GM10847 (cell line): ENCODE measurements around the gene TTC38.
A peak's percentile ranks its signal among the peaks of the same experiment; 100 is the strongest.

Experiments used
- POLR2A ChIP-seq: IDR thresholded peaks from 2 replicates; pipeline ENCODE4 v1.6.1; 2011; ENCODE audit not compliant: insufficient read length; ENCODE audit errors: extremely low read depth

Gene TTC38

GRCh38 chr22:46267431-46268279 lies at the start of gene TTC38:
TTC38 (plus strand) TSS chr22:46268008; CDS start chr22:46268040, 32 bp downstream.
- TF ChIP-seq POLR2A = peak; percentile 61

DNA sequence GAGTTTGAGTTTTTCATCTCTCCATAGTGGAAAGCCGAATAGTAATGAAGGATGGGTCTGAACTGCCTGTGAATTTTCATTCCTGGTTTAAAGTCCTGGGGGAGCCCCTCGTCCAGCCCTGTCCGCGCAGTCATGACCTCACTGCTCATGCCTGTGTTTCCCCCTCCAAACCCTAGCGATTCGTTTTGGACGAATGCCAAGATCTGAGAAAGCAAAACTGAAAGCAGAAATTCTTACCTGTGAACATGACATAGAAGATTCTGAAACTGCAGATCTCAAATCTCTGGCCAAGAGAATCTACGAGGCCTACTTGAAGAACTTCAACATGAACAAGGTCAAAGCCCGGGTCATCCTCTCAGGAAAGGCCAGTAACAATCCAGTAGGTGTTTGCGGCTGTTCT lies 48.2 kb upstream of the TTC38 start:
- no peak for TF ChIP-seq POLR2A

GRCh38 chr22:46220921-46221320 lies 46.9 kb upstream of the TTC38 start:
- no peak for TF ChIP-seq POLR2A

GRCh38 chr22:46224044-46224897 lies 43.5 kb upstream of the TTC38 start:
- no peak for TF ChIP-seq POLR2A

GRCh38 chr22:46224898-46225290 lies 42.9 kb upstream of the TTC38 start:
- TF ChIP-seq POLR2A = no peak

DNA sequence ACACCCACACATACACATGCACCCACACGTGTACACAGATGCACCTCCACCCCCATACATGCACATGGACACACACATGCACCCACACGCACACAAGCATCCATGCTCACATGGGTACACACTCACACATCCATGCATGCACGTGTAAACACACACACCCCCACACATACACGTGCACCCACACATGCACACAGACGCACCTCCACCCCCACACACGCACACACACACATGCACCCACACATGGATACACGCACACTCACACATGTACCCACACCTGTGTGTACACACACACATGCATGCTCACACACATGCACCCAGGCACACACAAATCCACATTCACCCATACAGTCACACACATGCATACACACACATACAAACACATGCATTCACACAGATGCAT lies 42.2 kb upstream of the TTC38 start:
- TF ChIP-seq POLR2A = no peak

- TF ChIP-seq POLR2A = no peak
Measured at GRCh38 chr22:46226577-46226976, 41.2 kb upstream of the TTC38 start.

DNA sequence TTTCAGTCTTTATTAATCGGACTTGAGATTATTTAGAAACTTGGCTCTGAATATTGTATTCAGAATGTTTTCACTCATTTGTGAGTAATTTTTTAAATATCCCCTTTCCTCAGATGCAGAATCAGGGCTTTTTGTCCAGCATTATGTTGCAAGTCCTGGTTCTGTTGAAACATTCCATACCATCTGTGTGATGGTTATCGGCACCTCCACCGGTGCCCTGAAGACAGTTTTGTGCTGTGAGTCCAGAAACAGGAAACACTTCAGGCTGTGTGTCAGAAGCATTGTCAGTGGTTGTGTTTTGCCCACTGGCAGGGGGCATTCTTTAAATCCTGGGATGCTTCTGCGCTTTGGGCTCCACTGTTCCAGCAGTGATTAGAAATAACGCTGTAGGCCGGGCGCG lies 38.1 kb upstream of the TTC38 start:
- TF ChIP-seq POLR2A = no peak

DNA sequence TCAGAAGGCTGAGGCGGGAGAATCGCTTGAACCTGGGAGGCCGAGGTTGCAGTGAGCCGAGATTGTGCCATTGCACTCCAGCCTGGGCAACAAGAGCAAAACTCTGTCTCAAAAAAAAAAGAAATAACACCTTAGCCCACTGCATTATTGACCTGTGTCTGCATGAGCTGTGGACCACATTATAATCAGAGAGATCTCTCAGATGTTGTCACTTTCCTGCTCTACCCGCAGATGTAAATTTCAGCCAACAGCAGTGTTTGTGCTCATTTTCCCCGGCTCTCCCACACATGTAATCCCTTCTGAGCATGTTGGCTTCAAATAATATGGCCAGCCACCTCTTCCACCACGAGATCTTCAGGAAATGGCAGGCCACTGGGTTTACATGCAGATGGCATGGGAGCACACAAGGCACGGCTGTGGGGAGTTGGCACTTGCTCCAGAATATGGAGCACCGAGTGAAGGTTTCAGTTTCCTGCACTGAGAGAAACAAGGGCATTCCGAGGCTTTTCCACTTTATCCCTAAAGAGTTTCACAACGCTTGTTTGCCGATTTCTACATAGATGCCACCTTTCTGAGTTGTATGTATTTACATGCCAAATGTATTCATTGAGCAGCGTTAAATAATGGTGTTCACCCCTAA lies 37.4 kb upstream of the TTC38 start:
- TF ChIP-seq POLR2A = no peak

DNA sequence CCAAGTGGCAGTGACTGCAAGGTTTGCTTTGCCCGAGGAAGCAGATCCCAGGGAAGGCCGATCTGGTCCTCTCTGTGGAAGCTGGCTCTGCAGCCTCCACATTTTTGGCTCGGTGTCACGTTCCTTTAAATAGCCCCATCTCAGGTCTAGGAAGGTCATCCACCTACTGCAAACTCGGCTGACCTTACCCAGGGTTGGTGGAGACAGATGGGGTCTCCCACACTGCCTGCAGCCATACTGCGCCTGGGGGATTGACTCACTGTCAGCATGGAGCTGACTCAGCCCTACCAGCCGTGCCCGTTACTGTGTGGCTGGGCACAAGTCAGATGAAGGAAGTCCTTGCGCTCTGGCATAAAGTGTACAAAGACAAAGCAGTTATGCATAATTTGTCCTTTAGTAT lies 34.6 kb upstream of the TTC38 start:
- TF ChIP-seq POLR2A = no peak

DNA sequence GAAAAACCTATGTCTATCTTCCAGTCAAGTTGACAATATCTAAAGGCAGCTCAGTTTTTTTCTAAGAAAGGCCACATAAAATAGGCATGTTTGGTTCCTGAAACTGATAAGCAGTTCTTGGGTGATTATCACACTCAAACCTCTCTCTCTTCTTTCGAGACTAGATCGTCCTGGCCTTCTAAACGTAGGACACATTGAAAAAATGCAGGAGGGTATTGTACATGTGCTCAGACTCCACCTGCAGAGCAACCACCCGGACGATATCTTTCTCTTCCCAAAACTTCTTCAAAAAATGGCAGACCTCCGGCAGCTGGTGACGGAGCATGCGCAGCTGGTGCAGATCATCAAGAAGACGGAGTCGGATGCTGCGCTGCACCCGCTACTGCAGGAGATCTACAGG lies 32.8 kb upstream of the TTC38 start:
- no peak for TF ChIP-seq POLR2A

- TF ChIP-seq POLR2A = no peak
Measured at GRCh38 chr22:46237453-46238124, 30.2 kb upstream of the TTC38 start.

DNA sequence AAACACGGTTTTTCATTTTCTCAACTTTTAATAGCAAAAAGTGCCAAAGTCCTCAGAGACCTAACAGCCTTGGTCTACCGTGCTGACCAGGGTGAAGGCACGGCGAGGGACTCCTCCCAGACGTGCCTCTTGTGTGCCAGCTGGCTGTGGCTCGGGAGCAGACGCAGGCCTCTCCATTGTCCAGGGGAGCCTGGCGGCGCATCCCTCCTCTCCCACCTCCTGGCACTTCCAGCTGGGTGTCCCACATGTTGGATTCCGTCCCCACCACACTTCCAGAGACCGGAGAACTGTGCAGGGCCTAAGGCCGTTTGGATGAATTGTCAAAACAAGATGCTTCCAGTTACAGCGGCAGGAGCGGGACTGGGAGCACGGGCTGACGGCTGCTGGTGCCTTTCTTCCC lies 29.3 kb upstream of the TTC38 start:
- TF ChIP-seq POLR2A = no peak

DNA sequence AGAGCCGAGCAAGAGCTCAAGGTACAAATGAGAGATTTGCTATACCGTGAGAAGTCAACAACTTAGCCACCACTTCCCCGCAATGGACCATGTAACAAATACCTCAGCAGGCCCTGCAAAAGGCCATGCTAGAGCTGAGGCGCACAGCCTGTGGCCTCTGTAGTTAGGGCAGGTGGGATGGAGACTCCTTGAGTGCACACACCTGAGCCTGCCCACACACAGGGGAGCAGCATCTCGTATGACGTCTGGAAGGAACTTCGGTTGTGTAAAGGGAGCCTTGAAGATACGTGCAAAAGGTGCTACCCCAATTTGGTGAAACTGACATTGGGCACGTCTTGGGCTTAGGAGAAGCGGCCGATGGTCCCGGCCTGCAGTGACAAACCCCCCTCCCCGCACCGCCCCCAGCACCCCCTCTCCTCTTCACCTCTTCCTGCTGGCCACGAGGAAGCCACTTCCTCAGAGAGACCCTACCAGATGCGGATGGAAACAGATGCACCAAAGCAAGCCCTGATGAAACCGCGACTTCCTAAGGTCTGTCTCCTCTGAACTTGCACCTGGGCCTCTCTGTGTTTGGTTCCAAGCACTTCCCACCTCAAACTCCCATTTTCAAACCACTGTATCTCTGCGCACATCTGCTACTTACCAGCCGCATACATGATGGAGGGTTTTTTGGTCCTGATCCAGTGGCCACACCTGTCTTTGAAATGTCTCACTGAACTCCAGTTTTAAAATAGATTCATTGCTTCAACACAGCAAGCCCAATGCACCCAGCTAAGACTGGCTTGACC lies 28.4 kb upstream of the TTC38 start:
- TF ChIP-seq POLR2A = no peak
